Measurements from ENCODE around the gene CAMSAP1. TPM values are rescaled to one million over a fixed set of nuclear protein-coding genes. Genes with fewer than 3 reads are reported as not detected.

The CAMSAP1 gene
- total and polyA plus RNA-seq, 2 donors (not counting 1 experiment from before 2014, with no cell fraction given), result 5.0 to 18.8 TPM

- Histone ChIP-seq H3K4me1 (ENCODE audit: control insufficient read depth, extremely low read depth, insufficient read depth, low read length) (peaks cover 6% of the 10 kb centered on the region), H3K9me3 (ENCODE audit: control insufficient read depth, insufficient read depth, low read depth, low read length) (no peaks in the 10 kb centered on the region), H2AFZ (ENCODE audit: low read length) (no peak overlapping the region), H3K4me3 (replicated peaks in 1 of 4; ENCODE audit: control extremely low read depth in 1 of 4, insufficient read depth in 1 of 4, low read depth in 3 of 4, low read length in 4 of 4) (no peak overlapping the region), H3K27me3 (ENCODE audit: control insufficient read depth, insufficient read depth, low read length) (no peaks in the 10 kb centered on the region), H3K27ac (ENCODE audit: insufficient read depth, low read length) (no peak overlapping the region), H3K36me3 (ENCODE audit: control insufficient read depth, insufficient read depth, low read length) (no peaks in the 10 kb centered on the region), H4K20me1 (ENCODE audit: control insufficient read depth, extremely low read depth, insufficient read depth, low read length) (no peaks in the 10 kb centered on the region), H3K9ac (ENCODE audit: insufficient read depth, low read length) (no peak overlapping the region), H3K4me2 (ENCODE audit: extremely low read depth, insufficient read depth, low read length) (peak overlapping the region; percentile 27), H3K79me2 (ENCODE audit: control insufficient read depth, insufficient read depth, low read length) (no peaks in the 10 kb centered on the region)
- DNase-seq (ENCODE audit: low read depth in 2 of 2), result peak in 1 of 2 donors; percentile 6
- TF ChIP-seq EZH2 (IDR thresholded peaks at IDR 0.05; ENCODE audit: low read length, missing control alignments) (no peak), CTCF (conservative IDR thresholded peaks at IDR 0.05 in 1 of 2, IDR thresholded peaks at IDR 0.05 in 1 of 2; ENCODE audit: low read depth in 1 of 2, low read length in 2 of 2) (no peak)
Measured at GRCh38 chr9:135857843-135858242, 49.5 kb downstream of the CAMSAP1 start.

- TF ChIP-seq CTCF (conservative IDR thresholded peaks at IDR 0.05 in 1 of 2, IDR thresholded peaks at IDR 0.05 in 1 of 2; ENCODE audit: low read depth in 1 of 2, low read length in 2 of 2) (no peak), EZH2 (IDR thresholded peaks at IDR 0.05; ENCODE audit: low read length, missing control alignments) (no peak)
Measured at GRCh38 chr9:135857371-135857786, 50.0 kb downstream of the CAMSAP1 start.

GRCh38 chr9:135851748-135852147 is 55.6 kb downstream of the CAMSAP1 start:
- Histone ChIP-seq H4K20me1 (ENCODE audit: control insufficient read depth, extremely low read depth, insufficient read depth, low read length) (no peaks in the 10 kb centered on the region), H3K4me2 (ENCODE audit: extremely low read depth, insufficient read depth, low read length) (no peak overlapping the region)
- no peak for DNase-seq (ENCODE audit: low read depth in 2 of 2)

More at GRCh38 chr9:135857371-135857786, 50.0 kb downstream of the CAMSAP1 start:
- H3K4me3 ChIP-seq (replicated peaks in 1 of 4; ENCODE audit: control extremely low read depth in 1 of 4, insufficient read depth in 1 of 4, low read depth in 3 of 4, low read length in 4 of 4), result no peak overlapping the region
- H2AFZ ChIP-seq (ENCODE audit: low read length), result no peak overlapping the region
- peak; percentile 55 to 69 for DNase-seq (ENCODE audit: low read depth in 2 of 2)
- peak overlapping the region; percentile 32 for H3K4me2 ChIP-seq (ENCODE audit: extremely low read depth, insufficient read depth, low read length)
- H3K9me3 ChIP-seq (ENCODE audit: control insufficient read depth, insufficient read depth, low read depth, low read length), result no peaks in the 10 kb centered on the region
- peaks cover 6% of the 10 kb centered on the region for H3K4me1 ChIP-seq (ENCODE audit: control insufficient read depth, extremely low read depth, insufficient read depth, low read length)
- no peak overlapping the region for H3K27ac ChIP-seq (ENCODE audit: insufficient read depth, low read length)
- H3K36me3 ChIP-seq (ENCODE audit: control insufficient read depth, insufficient read depth, low read length), result no peaks in the 10 kb centered on the region
- H3K79me2 ChIP-seq (ENCODE audit: control insufficient read depth, insufficient read depth, low read length), result no peaks in the 10 kb centered on the region
- no peak overlapping the region for H3K9ac ChIP-seq (ENCODE audit: insufficient read depth, low read length)
- H3K27me3 ChIP-seq (ENCODE audit: control insufficient read depth, insufficient read depth, low read length), result no peaks in the 10 kb centered on the region
- no peaks in the 10 kb centered on the region for H4K20me1 ChIP-seq (ENCODE audit: control insufficient read depth, extremely low read depth, insufficient read depth, low read length)

More at GRCh38 chr9:135851748-135852147, 55.6 kb downstream of the CAMSAP1 start:
- H3K4me3 ChIP-seq (replicated peaks in 1 of 4; ENCODE audit: control extremely low read depth in 1 of 4, insufficient read depth in 1 of 4, low read depth in 3 of 4, low read length in 4 of 4), result no peak overlapping the region
- H3K36me3 ChIP-seq (ENCODE audit: control insufficient read depth, insufficient read depth, low read length), result no peaks in the 10 kb centered on the region
- H3K9ac ChIP-seq (ENCODE audit: insufficient read depth, low read length), result no peak overlapping the region
- no peak overlapping the region for H3K27ac ChIP-seq (ENCODE audit: insufficient read depth, low read length)
- H2AFZ ChIP-seq (ENCODE audit: low read length), result no peak overlapping the region
- no peaks in the 10 kb centered on the region for H3K9me3 ChIP-seq (ENCODE audit: control insufficient read depth, insufficient read depth, low read depth, low read length)
- H3K27me3 ChIP-seq (ENCODE audit: control insufficient read depth, insufficient read depth, low read length), result no peaks in the 10 kb centered on the region
- no peaks in the 10 kb centered on the region for H3K79me2 ChIP-seq (ENCODE audit: control insufficient read depth, insufficient read depth, low read length)
- TF ChIP-seq EZH2 (IDR thresholded peaks at IDR 0.05; ENCODE audit: low read length, missing control alignments) (no peak), CTCF (conservative IDR thresholded peaks at IDR 0.05 in 1 of 2, IDR thresholded peaks at IDR 0.05 in 1 of 2; ENCODE audit: low read depth in 1 of 2, low read length in 2 of 2) (no peak)
- no peaks in the 10 kb centered on the region for H3K4me1 ChIP-seq (ENCODE audit: control insufficient read depth, extremely low read depth, insufficient read depth, low read length)
